Stimulated activated naive CD8-positive, alpha-beta T cell treated with anti-CD3 and anti-CD28 coated beads, Interleukin-15, amount 100 ng/mL, for 72 hours (primary cell): ENCODE data around the gene PAK3.

Source experiments
- ATAC-seq: fragments of 150-1000 bp; cut with Tn5 transposase; 2 replicates; pipeline ENCODE4 v1.10.0; 2021; ENCODE audit warnings: mild to moderate bottlenecking, moderate library complexity
- DNase-seq, 2 donors: peaks; one replicate each; pipeline ENCODE4 v3.0.0; 2021 to 2022
- H3K27ac Mint-ChIP-seq, 2 donors: one replicate each; pipeline ENCODE4 v1.8.0; 2022; ENCODE audit warnings: mild to moderate bottlenecking in 2 of 2, mixed read lengths in 2 of 2, moderate library complexity in 2 of 2
- H3K27me3 Mint-ChIP-seq: one replicate; pipeline ENCODE4 v1.8.0; 2022; ENCODE audit warnings: mixed read lengths
- H3K4me1 Mint-ChIP-seq: one replicate; pipeline ENCODE4 v1.8.0; 2022; ENCODE audit warnings: mild to moderate bottlenecking, mixed read lengths
- H3K4me3 Mint-ChIP-seq, 2 donors: one replicate each; pipeline ENCODE4 v1.8.0; 2022; ENCODE audit warnings: mild to moderate bottlenecking in 2 of 2, mixed read lengths in 2 of 2, moderate library complexity in 1 of 2
- H3K9me3 Mint-ChIP-seq, 2 donors: one replicate each; pipeline ENCODE4 v1.8.0; 2022; ENCODE audit warnings: mixed read lengths in 2 of 2

The PAK3 gene

GRCh38 chrX:111116666-111117065, 20.7 kb downstream of the PAK3 start:
- Mint-ChIP-seq H3K27me3 (no peaks in the 10 kb centered on the region), H3K4me1 (no peaks in the 10 kb centered on the region), H3K27ac (no peak overlapping the region)

GRCh38 chrX:111119341-111119740, 23.4 kb downstream of the PAK3 start:
- Mint-ChIP-seq H3K4me1 (peaks cover 9% of the 10 kb centered on the region), H3K27me3 (no peaks in the 10 kb centered on the region), H3K9me3 (no peaks in the 10 kb centered on the region), H3K4me3 (no peak overlapping the region), H3K27ac (no peak overlapping the region)
- DNase-seq (no peak), ATAC-seq (no peak)

More at GRCh38 chrX:111116666-111117065, 20.7 kb downstream of the PAK3 start:
- Mint-ChIP-seq H3K9me3 (no peaks in the 10 kb centered on the region), H3K4me3 (no peak overlapping the region)
- no peak for ATAC-seq
- DNase-seq: no peak

GRCh38 chrX:111123125-111123524, 27.1 kb downstream of the PAK3 start:
- no peaks in the 10 kb centered on the region for H3K9me3 Mint-ChIP-seq
- ATAC-seq (peak; percentile 40), DNase-seq (no peak)
- H3K4me1 Mint-ChIP-seq: peaks cover 9% of the 10 kb centered on the region
- H3K27ac Mint-ChIP-seq: no peak overlapping the region
- peak overlapping the region; percentile 38 to 61 for H3K4me3 Mint-ChIP-seq
- H3K27me3 Mint-ChIP-seq: no peaks in the 10 kb centered on the region

DNA sequence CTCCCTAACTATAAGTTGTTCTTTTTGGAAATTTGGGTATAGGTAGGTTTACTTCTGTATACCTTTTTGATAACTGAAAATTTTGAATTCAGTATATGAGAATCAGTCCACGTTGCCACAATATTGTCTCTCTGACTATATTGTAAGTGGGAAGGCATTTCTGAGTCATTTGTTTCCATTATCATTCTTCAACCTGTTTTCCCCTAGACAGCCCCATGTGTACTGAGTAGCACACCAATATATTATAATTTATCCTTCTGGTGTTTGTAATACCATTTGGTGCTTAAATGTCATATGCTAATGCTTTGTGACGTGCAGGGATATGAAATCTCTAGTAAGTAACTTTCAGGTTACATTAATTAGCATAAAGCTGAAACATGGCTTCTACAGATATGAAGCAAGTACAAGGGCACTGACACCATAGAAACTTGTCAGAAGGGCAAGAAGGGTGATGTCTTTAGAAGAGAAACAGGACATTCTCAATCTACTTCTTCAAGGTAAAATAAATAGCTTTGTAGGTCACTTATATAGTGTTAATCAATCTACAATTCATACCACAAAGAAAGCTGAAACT, 27.7 kb downstream of the PAK3 start:
- Mint-ChIP-seq H3K27ac (peak overlapping the region in 1 of 2 donors; percentile 78), H3K4me3 (peak overlapping the region; percentile 21 to 26), H3K9me3 (no peaks in the 10 kb centered on the region), H3K4me1 (peaks cover 9% of the 10 kb centered on the region), H3K27me3 (no peaks in the 10 kb centered on the region)
- DNase-seq (no peak), ATAC-seq (peak; percentile 84)

GRCh38 chrX:111124418-111124817, 28.4 kb downstream of the PAK3 start:
- no peaks in the 10 kb centered on the region for H3K9me3 Mint-ChIP-seq
- H3K27ac Mint-ChIP-seq: no peak overlapping the region
- peak; percentile 70 for ATAC-seq
- H3K4me1 Mint-ChIP-seq: peaks cover 11% of the 10 kb centered on the region
- no peaks in the 10 kb centered on the region for H3K27me3 Mint-ChIP-seq
- H3K4me3 Mint-ChIP-seq: no peak overlapping the region
- DNase-seq: peak; percentile 1 to 8

GRCh38 chrX:111127038-111127437, 31.0 kb downstream of the PAK3 start:
- no peaks in the 10 kb centered on the region for H3K9me3 Mint-ChIP-seq

DNA sequence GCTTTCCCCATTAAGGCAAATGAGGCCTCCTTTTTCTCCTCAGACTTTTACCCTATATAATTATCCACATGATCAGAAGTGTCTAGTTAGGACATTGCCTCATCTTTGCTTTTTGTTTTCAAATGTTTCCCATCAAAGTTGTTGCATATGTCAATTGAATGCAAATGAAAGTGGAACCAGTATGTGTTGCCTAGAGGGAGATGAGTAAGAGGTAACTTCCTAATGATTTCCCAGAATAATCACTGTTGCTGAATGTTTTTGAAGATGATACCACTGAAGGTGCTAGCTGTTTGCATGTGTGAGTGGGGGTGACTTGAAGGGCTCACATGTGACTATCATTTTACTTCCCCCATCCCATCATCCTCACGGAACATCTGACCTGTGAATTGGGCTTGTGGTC, 33.9 kb downstream of the PAK3 start:
- Mint-ChIP-seq H3K4me3 (no peak overlapping the region), H3K27ac (no peak overlapping the region), H3K4me1 (peaks cover 10% of the 10 kb centered on the region), H3K9me3 (no peaks in the 10 kb centered on the region), H3K27me3 (no peaks in the 10 kb centered on the region)
- ATAC-seq (peak; percentile 57), DNase-seq (no peak)

More at GRCh38 chrX:111127038-111127437, 31.0 kb downstream of the PAK3 start:
- no peak for DNase-seq
- H3K4me3 Mint-ChIP-seq: no peak overlapping the region
- H3K27me3 Mint-ChIP-seq: no peaks in the 10 kb centered on the region
- no peak overlapping the region for H3K27ac Mint-ChIP-seq
- H3K4me1 Mint-ChIP-seq: peaks cover 19% of the 10 kb centered on the region
- ATAC-seq: no peak

- ATAC-seq: no peak
- no peak overlapping the region for H3K4me3 Mint-ChIP-seq
- H3K27ac Mint-ChIP-seq: no peak overlapping the region
- H3K27me3 Mint-ChIP-seq: no peaks in the 10 kb centered on the region
- peaks cover 10% of the 10 kb centered on the region for H3K4me1 Mint-ChIP-seq
- H3K9me3 Mint-ChIP-seq: no peaks in the 10 kb centered on the region
- DNase-seq: no peak
Observed at GRCh38 chrX:111131572-111131971, 35.6 kb downstream of the PAK3 start.

GRCh38 chrX:111133389-111133788, 37.4 kb downstream of the PAK3 start:
- Mint-ChIP-seq H3K27me3 (no peaks in the 10 kb centered on the region), H3K4me1 (peaks cover 10% of the 10 kb centered on the region), H3K9me3 (no peaks in the 10 kb centered on the region), H3K27ac (no peak overlapping the region), H3K4me3 (no peak overlapping the region)
- ATAC-seq: no peak
- DNase-seq: no peak

GRCh38 chrX:111145878-111146277, 49.9 kb downstream of the PAK3 start:
- no peak overlapping the region for H3K4me3 Mint-ChIP-seq
- no peak for ATAC-seq

GRCh38 chrX:111151764-111152163, 55.8 kb downstream of the PAK3 start:
- Mint-ChIP-seq H3K27me3 (peaks cover 17% of the 10 kb centered on the region), H3K4me1 (no peaks in the 10 kb centered on the region), H3K9me3 (no peaks in the 10 kb centered on the region), H3K4me3 (no peak overlapping the region), H3K27ac (no peak overlapping the region)
- DNase-seq (no peak), ATAC-seq (no peak)

More at GRCh38 chrX:111145878-111146277, 49.9 kb downstream of the PAK3 start:
- Mint-ChIP-seq H3K27me3 (peaks cover 7% of the 10 kb centered on the region), H3K9me3 (no peaks in the 10 kb centered on the region), H3K27ac (no peak overlapping the region), H3K4me1 (peaks cover 4% of the 10 kb centered on the region)
- DNase-seq: no peak

- no peak for DNase-seq
- Mint-ChIP-seq H3K4me1 (no peaks in the 10 kb centered on the region), H3K9me3 (no peaks in the 10 kb centered on the region), H3K27me3 (peaks cover 9% of the 10 kb centered on the region), H3K27ac (no peak overlapping the region), H3K4me3 (no peak overlapping the region)
- ATAC-seq: no peak
Observed at GRCh38 chrX:111159232-111159631, 63.2 kb downstream of the PAK3 start.

DNA sequence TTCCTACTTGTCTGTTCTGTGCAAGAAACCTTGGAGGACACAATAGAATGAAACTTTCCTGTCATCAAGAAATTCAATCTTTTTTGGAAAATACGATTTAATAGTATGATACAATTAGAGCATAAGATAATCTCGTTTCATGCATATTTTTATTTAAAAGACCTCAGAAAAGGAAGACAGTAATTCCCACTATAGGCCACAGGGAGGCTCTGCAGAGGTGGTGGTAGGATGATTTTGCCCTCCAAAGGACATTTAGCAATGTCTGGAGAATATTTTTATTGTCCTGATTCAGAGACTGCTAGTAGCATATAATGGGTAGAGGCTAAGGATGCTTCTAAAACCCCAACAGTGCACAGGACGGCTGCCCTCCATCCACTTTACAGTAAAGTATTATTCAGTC, 68.7 kb downstream of the PAK3 start:
- no peaks in the 10 kb centered on the region for H3K4me1 Mint-ChIP-seq
- ATAC-seq (no peak), DNase-seq (no peak)
- no peak overlapping the region for H3K4me3 Mint-ChIP-seq
- H3K27me3 Mint-ChIP-seq: no peaks in the 10 kb centered on the region
- H3K9me3 Mint-ChIP-seq: no peaks in the 10 kb centered on the region
- no peak overlapping the region for H3K27ac Mint-ChIP-seq

GRCh38 chrX:111165902-111166301, 69.9 kb downstream of the PAK3 start:
- no peak overlapping the region for H3K27ac Mint-ChIP-seq
- ATAC-seq (no peak), DNase-seq (no peak)
- no peaks in the 10 kb centered on the region for H3K27me3 Mint-ChIP-seq
- no peaks in the 10 kb centered on the region for H3K9me3 Mint-ChIP-seq
- H3K4me1 Mint-ChIP-seq: no peaks in the 10 kb centered on the region
- H3K4me3 Mint-ChIP-seq: no peak overlapping the region

DNA sequence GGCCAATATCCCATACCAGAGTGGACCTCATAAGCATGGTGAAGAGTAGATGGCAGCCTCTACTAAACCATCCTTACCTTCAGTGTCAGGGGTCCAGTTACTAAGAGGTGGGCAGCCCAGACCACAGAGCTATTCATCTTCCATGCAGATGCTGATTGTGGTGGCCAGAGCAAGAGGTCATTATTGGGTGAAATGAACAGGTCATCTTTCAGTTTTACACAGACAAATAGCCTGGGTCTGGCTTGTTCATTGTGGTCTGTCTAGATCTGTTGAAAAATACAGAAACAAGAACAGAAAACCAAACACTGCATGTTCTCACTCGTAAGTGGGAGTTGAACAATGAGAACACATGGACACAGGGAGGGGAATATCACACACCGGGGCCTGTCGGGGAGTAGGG, 71.3 kb downstream of the PAK3 start:
- DNase-seq (no peak), ATAC-seq (no peak)
- H3K9me3 Mint-ChIP-seq: no peaks in the 10 kb centered on the region
- H3K4me1 Mint-ChIP-seq: no peaks in the 10 kb centered on the region
- H3K27ac Mint-ChIP-seq: peak overlapping the region in 1 of 2 donors; percentile 49
- no peaks in the 10 kb centered on the region for H3K27me3 Mint-ChIP-seq
- H3K4me3 Mint-ChIP-seq: no peak overlapping the region

GRCh38 chrX:111168314-111168713, 72.3 kb downstream of the PAK3 start:
- DNase-seq: no peak
- no peaks in the 10 kb centered on the region for H3K4me1 Mint-ChIP-seq
- no peaks in the 10 kb centered on the region for H3K9me3 Mint-ChIP-seq
- no peak overlapping the region for H3K27ac Mint-ChIP-seq
- no peak for ATAC-seq
- H3K27me3 Mint-ChIP-seq: no peaks in the 10 kb centered on the region
- no peak overlapping the region for H3K4me3 Mint-ChIP-seq

- no peak for ATAC-seq
Observed at GRCh38 chrX:111169141-111169540, 73.2 kb downstream of the PAK3 start.

More at GRCh38 chrX:111169141-111169540, 73.2 kb downstream of the PAK3 start:
- Mint-ChIP-seq H3K4me3 (no peak overlapping the region), H3K27ac (no peak overlapping the region), H3K4me1 (no peaks in the 10 kb centered on the region), H3K27me3 (no peaks in the 10 kb centered on the region), H3K9me3 (no peaks in the 10 kb centered on the region)
- DNase-seq: no peak
